GM12878 (cell line): Measurements from ENCODE around the gene VAV2. TPM values are rescaled to one million over a fixed set of nuclear protein-coding genes. Genes with fewer than 3 reads are reported as not detected.

Experiments used
- ASH2L ChIP-seq: fragments of 300-600, 200-600 bp; sonication (generic); IDR thresholded peaks from 2 replicates; pipeline ENCODE4 v1.6.1; 2017; ENCODE audit warnings: low read depth, mild to moderate bottlenecking, borderline replicate concordance
- ATF7 ChIP-seq: fragments of 450-650 bp; IDR thresholded peaks from 2 replicates; pipeline ENCODE4 v1.6.1; 2016; ENCODE audit warnings: low read depth, mild to moderate bottlenecking
- BHLHE40 ChIP-seq, 2 experiments: fragments of 450-650 bp in 1 of 2; IDR thresholded peaks; 2 replicates each; pipeline ENCODE4 v1.6.1; 2011 to 2017; ENCODE audit warnings: low read depth in 2 of 2, borderline replicate concordance in 1 of 2, improper control_type of control experiment in 1 of 2, low read length in 1 of 2, mild to moderate bottlenecking in 1 of 2
- CREM ChIP-seq: IDR thresholded peaks from 2 replicates; pipeline ENCODE4 v1.6.1; 2014; ENCODE audit warnings: antibody characterized with exemption, low read depth
- NR2C2 ChIP-seq: IDR thresholded peaks from 2 replicates; pipeline ENCODE4 v1.6.1; 2011; ENCODE audit warnings: borderline replicate concordance, low read depth; ENCODE audit not compliant: control insufficient read depth, insufficient read length
- SIX5 ChIP-seq: IDR thresholded peaks from 2 replicates; pipeline ENCODE4 v1.6.1; 2011; ENCODE audit warnings: mild to moderate bottlenecking, low read depth, low read length, moderate library complexity; ENCODE audit not compliant: severe bottlenecking
- TBL1XR1 ChIP-seq: IDR thresholded peaks from 2 replicates; pipeline ENCODE4 v1.6.1; 2012; ENCODE audit warnings: low read depth, low read length, improper control_type of control experiment
- ZBTB4 ChIP-seq: fragments of 450-650 bp; formaldehyde crosslinking; IDR thresholded peaks from 2 replicates; pipeline ENCODE4 v1.4.0; 2022; ENCODE audit warnings: mild to moderate bottlenecking, moderate library complexity
- polyA plus RNA-seq, 11 experiments: library from polyadenylated mRNA; depleted of rRNA in 4 of 11; unstranded in 6 of 11; stranded (reverse) in 5 of 11; fragments of >200 nt; fragmentation: Nextera tagmentation in 4 of 11; fragmentation: Illumina TruSeq in 1 of 11; extraction: Ambion mirVana in 4 of 11; extraction: Trizol in 1 of 11; gene quantifications; 1 replicate in 1 of 11; 2 replicates in 10 of 11; pipeline versions ENCODE4 v1.2.1 to v1.2.3, GENCODE V29; 2011 to 2016; ENCODE audit warnings: inconsistent platforms in 2 of 11, missing spikeins in 2 of 11, low read depth in 1 of 11
- total RNA-seq, 4 experiments: library from RNA; depleted of rRNA in 3 of 4; stranded (reverse); fragments of >200 nt in 3 of 4; fragmentation: Illumina TruSeq in 1 of 4; extraction: Trizol in 1 of 4; gene quantifications; 2 replicates each; pipeline versions ENCODE4 v1.2.1 to v1.2.3, GENCODE V29; 2013 to 2021
- TF ChIP-seq, protein P1 (sequence below): IDR thresholded peaks from 2 replicates; pipeline ENCODE4 v1.6.1; 2011; ENCODE audit warnings: borderline replicate concordance, low read depth, mild to moderate bottlenecking, moderate library complexity, low read length; ENCODE audit not compliant: insufficient read depth, poor library complexity, severe bottlenecking
- TF ChIP-seq, protein P2 (sequence below): fragments of 450-650 bp; formaldehyde crosslinking; IDR thresholded peaks from 2 replicates; pipeline ENCODE4 v1.5.0; 2022; ENCODE audit warnings: mild to moderate bottlenecking, missing genetic modification characterization
- TF ChIP-seq, protein P3 (sequence below): IDR thresholded peaks from 2 replicates; pipeline ENCODE4 v1.6.1; 2012; ENCODE audit warnings: improper control_type of control experiment, low read depth, low read length; ENCODE audit not compliant: insufficient replicate concordance

The VAV2 gene
- total and polyA plus RNA-seq, 10 of the 15 experiments (the other 5 are each of a cell fraction or from before 2014, with no cell fraction given): 0.13 to 43.9 (median 16.9) TPM

DNA sequence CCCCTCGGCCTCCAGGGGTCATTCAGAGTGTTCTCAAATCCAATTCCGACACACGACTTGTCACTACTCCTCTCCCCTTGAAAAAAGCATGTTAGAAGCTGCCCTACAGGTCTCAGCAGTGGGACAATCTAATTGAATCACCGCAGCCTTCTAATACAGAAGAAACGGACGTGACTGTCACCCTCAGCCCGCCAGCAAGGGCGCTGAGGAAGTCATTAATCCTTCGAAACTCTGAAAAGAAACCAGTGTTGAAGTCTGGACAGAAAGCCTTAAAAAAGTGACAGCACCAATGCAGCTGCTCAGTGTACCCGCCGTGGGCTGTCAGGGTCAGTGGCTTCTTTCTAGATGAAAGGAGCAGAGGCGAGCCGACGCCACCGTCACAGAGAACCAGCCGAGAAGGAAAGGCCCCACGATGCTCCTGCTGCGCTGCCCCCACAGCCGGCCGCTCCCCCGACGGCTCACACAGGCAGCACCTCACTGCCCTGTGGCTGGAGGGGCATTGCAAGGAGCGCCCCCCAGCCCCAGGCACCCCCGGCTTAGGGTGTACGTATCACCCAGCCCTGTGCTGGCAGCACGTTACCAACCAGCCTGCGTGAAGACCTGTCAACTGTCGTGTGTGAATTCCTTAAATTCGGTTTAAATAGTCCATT, 38.8 kb upstream of the VAV2 start (continued):
- TF ChIP-seq, protein P1, sequence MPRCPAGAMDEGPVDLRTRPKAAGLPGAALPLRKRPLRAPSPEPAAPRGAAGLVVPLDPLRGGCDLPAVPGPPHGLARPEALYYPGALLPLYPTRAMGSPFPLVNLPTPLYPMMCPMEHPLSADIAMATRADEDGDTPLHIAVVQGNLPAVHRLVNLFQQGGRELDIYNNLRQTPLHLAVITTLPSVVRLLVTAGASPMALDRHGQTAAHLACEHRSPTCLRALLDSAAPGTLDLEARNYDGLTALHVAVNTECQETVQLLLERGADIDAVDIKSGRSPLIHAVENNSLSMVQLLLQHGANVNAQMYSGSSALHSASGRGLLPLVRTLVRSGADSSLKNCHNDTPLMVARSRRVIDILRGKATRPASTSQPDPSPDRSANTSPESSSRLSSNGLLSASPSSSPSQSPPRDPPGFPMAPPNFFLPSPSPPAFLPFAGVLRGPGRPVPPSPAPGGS: no peak
- TF ChIP-seq ASH2L (no peak), ZBTB4 (CRISPR knock-in tag) (no peak), NR2C2 (no peak), ATF7 (no peak), TBL1XR1 (no peak), SIX5 (no peak), BHLHE40 (IDR thresholded peaks at IDR 0.05; ENCODE audit: borderline replicate concordance in 1 of 2, low read depth in 2 of 2, low read length in 1 of 2) (no peak), CREM (no peak)
- TF ChIP-seq, protein P2, sequence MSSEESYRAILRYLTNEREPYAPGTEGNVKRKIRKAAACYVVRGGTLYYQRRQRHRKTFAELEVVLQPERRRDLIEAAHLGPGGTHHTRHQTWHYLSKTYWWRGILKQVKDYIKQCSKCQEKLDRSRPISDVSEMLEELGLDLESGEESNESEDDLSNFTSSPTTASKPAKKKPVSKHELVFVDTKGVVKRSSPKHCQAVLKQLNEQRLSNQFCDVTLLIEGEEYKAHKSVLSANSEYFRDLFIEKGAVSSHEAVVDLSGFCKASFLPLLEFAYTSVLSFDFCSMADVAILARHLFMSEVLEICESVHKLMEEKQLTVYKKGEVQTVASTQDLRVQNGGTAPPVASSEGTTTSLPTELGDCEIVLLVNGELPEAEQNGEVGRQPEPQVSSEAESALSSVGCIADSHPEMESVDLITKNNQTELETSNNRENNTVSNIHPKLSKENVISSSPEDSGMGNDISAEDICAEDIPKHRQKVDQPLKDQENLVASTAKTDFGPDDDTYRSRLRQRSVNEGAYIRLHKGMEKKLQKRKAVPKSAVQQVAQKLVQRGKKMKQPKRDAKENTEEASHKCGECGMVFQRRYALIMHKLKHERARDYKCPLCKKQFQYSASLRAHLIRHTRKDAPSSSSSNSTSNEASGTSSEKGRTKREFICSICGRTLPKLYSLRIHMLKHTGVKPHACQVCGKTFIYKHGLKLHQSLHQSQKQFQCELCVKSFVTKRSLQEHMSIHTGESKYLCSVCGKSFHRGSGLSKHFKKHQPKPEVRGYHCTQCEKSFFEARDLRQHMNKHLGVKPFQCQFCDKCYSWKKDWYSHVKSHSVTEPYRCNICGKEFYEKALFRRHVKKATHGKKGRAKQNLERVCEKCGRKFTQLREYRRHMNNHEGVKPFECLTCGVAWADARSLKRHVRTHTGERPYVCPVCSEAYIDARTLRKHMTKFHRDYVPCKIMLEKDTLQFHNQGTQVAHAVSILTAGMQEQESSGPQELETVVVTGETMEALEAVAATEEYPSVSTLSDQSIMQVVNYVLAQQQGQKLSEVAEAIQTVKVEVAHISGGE (CRISPR knock-in tag): no peak
- TF ChIP-seq, protein P3, sequence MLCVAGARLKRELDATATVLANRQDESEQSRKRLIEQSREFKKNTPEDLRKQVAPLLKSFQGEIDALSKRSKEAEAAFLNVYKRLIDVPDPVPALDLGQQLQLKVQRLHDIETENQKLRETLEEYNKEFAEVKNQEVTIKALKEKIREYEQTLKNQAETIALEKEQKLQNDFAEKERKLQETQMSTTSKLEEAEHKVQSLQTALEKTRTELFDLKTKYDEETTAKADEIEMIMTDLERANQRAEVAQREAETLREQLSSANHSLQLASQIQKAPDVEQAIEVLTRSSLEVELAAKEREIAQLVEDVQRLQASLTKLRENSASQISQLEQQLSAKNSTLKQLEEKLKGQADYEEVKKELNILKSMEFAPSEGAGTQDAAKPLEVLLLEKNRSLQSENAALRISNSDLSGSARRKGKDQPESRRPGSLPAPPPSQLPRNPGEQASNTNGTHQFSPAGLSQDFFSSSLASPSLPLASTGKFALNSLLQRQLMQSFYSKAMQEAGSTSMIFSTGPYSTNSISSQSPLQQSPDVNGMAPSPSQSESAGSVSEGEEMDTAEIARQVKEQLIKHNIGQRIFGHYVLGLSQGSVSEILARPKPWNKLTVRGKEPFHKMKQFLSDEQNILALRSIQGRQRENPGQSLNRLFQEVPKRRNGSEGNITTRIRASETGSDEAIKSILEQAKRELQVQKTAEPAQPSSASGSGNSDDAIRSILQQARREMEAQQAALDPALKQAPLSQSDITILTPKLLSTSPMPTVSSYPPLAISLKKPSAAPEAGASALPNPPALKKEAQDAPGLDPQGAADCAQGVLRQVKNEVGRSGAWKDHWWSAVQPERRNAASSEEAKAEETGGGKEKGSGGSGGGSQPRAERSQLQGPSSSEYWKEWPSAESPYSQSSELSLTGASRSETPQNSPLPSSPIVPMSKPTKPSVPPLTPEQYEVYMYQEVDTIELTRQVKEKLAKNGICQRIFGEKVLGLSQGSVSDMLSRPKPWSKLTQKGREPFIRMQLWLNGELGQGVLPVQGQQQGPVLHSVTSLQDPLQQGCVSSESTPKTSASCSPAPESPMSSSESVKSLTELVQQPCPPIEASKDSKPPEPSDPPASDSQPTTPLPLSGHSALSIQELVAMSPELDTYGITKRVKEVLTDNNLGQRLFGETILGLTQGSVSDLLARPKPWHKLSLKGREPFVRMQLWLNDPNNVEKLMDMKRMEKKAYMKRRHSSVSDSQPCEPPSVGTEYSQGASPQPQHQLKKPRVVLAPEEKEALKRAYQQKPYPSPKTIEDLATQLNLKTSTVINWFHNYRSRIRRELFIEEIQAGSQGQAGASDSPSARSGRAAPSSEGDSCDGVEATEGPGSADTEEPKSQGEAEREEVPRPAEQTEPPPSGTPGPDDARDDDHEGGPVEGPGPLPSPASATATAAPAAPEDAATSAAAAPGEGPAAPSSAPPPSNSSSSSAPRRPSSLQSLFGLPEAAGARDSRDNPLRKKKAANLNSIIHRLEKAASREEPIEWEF: no peak
